HG02938 (cell line): ENCODE data around the gene C17orf67.
"Not testable (repeated sequence)": the region's sequence is repeated elsewhere in the genome, so short reads cannot be mapped to it uniquely, and the experiment has no call there.

Experiments
- ATAC-seq: cut with Tn5 transposase; IDR thresholded peaks from one replicate; pipeline ENCODE4 v1.9.1; 2021; ENCODE audit warnings: mild to moderate bottlenecking, moderate library complexity; ENCODE audit not compliant: unreplicated experiment

The C17orf67 gene

DNA sequence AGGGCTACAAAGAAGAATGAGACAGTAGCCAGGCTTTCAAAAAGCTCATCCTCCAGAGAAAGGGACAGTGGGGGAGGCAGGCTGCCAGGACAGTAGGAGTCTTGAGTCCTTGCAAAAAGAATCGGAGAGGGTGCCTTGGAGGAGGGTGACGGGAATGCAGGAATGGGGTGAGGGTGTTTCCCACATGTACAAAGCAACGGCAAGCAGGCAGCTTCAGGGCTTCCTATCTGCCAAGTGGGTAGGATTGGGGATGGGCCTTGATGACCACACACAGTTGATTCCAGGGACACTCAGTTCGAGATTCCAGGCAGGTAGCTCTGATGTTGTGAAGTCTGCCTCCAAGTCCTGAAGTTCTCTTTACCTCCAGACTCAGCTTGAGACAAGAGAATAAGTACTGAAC, 54.4 kb downstream of the C17orf67 start:
- no peak for ATAC-seq

DNA sequence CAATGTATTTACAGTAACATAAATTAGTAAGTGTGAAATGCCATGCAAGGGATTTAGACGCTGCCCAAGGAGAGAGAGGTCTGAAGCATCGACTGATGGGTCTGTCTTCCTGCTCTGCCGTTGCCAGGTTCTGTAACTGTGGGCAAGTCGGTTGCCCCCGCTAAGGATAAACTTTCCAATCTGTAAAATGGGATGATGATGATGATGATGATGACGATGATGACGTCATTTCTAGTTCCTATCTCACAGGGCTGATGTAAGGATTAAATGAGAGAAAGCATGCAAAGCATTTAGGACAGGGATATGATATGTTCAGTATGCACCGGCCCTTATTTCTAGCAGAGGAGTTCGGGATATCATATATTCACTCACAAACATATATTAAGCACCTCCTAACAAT, 54.8 kb downstream of the C17orf67 start:
- ATAC-seq = no peak

DNA sequence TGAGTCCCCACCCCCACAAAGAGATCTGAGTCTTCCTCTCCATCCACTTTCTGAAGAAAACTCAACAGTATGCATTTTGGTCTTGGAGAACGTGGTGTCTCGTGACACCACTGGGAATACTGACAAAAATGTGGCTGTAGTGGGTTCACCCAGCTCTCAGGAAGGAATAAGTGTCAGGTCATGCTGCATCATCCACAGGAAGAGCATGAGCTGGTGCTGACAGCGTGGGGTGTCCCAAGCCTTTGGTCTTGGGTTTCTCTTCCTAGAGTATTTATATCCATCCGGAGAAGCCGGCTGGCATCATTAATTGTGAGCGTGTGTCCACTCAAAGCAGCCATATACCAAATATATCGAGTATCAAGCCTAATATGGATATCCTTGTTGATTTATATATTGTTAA, 55.9 kb downstream of the C17orf67 start:
- ATAC-seq = no peak

DNA sequence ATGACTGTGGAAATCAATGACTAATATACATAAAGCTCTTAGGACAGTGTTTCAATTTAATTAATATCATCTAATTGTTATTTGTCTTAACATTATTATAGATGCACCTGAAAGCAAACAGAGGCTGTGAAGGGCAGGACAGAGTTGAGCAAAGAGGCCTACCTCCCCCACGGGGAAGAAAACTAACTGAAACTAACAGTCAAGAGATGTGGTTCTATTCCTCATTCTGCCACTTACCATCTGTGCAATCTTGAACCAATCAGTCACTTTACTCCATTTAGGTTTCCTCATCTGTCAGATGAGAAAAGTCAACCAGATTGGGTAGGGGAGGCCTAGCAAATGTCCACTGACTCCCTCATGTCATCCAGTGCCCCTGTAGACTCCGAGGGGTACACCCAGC, 59.1 kb downstream of the C17orf67 start:
- ATAC-seq = no peak

DNA sequence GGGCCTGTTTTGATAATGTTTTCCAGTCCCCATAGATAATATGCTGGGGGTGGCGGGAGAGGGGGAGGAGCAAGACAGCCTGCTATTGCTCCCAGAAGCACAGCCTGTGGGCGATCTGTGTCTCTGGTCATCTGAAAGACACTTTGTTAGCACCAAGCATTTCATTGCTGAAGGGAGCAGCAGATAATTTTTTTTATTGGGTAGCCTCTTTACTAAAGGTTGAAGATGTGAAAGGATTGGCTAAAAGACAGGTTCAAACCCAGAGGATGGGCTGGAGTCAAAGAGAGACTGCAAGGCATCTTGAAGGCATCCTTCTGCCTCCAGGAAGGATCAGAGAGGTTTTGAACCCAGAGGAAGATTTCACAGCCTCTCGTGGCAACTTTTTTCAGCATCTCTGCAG, 60.6 kb downstream of the C17orf67 start:
- no peak for ATAC-seq

DNA sequence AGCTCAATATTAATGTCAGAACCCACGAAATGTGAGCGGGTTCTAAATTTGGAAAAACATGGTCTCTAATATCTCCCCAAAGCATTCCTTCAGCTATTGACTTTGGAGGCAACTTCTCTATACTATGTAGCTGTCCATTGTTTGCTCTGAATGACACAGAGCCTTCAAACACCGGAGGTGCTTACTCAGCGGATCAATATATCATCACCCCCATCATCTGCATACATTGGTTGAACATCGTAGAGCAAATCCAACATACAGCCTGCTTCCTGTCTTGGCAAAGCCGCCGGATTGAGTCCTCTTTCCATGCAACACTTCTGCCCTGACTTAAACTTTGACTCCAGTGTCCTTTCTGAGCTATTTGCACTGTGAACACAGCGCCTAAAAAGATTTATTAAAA, 61.3 kb downstream of the C17orf67 start:
- no peak for ATAC-seq

DNA sequence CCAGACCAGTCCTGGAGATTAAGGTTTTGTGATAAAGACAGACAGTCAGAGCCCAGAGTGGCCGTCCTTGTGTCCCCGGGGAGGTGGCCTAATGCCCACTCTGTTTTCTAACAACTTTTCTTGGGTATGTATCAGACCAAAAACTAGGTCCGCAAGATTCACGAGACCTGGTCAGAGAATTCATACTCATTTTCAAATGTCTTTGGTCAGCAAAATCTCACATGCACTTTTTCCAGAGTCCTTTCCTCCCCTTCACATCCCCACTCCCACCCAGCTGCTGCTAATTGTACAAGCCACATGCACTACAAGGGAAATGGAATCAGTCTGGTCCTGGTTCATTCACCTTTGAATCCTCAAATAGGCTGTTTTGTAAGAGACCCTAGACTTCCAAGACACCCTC, 61.7 kb downstream of the C17orf67 start:
- no peak for ATAC-seq

DNA sequence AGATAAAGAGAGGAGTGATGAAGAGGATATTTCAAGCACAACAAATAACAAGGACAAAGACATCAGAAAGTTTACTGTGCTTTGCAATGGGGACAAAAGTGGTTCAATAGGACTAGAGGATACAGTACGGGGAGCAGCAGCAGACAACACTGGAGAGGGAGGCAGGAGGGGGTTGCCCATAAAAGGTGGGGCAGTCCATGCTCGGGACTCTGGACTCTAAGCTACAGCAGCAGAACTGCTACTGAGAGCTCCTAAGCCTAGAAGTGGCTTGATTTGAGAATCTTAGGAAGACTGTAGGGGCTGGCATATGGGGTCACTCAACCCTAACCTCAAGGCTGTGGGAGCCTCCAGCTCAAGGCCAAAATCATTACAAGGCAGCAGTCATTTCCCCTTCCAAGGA, 62.2 kb downstream of the C17orf67 start:
- no peak for ATAC-seq

DNA sequence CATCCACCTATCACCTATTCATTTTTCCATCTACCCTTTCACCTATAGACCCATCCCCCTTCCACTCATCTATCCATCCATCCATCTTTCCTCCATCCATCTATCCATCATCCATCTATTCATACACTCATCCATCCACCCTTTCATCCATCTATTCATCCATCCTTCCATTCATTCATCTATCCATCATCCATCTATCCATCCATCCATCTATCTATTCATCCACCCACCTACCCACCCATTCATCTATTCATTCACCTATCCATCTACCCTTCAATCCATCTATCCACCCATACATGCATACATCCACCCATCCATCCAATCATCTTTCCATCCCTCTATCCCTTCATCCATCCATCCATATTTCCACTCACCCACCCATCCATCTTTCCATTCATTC, 63.3 kb downstream of the C17orf67 start:
- ATAC-seq = no peak

DNA sequence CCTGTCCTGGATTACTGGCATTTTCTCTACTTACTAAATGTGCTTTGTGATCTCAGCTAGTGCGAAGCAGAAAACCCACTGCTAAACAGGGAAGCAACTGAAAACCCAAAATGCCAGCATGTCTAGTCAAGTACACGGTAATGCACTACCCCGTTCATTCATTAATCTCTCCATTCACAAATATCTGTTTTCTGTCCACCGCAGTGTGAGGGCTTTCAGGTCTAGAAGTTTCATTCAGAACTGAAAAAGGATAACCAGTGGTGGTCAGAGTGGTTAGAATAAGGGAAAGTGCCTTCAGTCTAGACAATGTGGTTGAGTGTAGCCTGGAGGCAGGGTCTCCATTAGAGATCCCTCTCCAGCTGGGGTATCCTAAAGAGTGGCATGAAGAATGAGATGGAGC, 68.3 kb downstream of the C17orf67 start:
- ATAC-seq = no peak

DNA sequence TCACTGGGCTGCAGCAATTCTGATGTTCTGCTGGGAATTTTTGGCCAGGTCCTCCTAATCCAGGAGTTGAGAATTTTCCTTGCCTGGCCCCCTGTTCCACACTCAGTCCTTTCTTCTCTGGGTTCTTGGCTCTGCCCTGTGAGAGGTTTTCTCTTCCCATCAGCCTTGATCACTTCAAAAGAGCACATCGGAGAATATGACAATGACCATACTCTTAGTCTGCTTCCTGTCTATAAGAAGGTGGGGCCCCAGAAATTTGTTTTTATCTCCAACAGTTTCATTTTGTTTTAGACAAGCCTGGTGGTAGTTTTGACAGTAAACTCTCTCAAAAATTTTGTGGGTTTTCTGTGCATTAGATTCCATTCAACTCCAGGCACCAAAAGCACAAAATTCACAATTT, 70.7 kb downstream of the C17orf67 start:
- ATAC-seq = no peak

DNA sequence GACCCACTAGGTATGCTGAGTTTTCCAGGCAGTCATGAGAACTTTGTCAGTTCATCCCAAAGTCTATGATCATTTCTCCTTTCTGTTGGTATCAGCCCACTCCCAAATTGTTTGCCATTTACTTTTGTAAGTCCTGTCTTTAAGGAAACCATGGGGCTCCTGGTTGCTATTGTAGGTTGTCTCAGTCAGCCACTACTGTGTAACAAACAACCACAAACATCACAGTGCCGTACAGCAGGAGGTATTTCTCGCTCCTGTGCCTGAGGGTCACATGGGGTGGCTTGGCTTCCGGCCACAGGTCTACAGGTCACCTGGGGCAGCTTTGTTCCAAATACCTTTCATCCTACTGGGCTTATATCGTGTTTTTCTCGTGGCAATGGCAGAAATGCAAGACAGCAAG, 71.6 kb downstream of the C17orf67 start:
- no peak for ATAC-seq

DNA sequence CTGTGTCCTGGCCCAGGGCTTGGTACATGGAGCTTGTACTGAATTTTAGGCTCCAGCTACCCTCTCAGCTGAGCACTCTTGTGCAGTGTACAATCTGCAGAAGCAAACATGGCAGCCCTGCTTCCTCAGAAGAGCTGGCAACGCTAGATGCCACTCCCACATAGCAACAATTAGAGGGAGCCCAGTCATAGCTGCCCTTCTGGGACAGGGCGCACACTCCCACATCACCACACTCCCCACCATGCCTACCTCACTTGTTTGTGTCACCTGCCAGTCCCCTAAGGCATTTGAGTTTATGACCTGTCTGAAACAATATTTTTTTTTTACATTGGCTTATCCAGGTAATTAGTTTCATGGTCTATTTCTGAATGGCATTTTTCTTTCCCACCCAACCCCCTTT, 72.3 kb downstream of the C17orf67 start:
- ATAC-seq = no peak

DNA sequence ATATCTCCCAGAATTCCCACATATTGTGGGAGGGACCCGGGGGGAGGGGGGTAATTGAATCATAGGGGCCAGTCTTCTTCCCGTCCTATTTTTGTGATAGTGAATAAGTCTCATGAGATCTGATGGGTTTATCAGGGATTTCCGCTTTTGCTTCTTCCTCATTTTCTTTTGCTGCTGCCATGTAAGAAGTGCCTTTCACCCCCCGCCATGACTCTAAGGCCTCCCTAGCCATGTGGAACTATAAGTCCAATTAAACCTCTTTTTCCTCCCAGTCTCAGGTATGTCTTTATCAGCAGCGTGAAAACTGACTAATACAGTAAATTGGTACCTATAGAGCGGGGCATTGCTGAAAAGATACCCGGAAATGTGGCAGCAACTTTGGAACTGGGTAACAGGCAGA, 76.1 kb downstream of the C17orf67 start:
- ATAC-seq = not testable (repeated sequence)

DNA sequence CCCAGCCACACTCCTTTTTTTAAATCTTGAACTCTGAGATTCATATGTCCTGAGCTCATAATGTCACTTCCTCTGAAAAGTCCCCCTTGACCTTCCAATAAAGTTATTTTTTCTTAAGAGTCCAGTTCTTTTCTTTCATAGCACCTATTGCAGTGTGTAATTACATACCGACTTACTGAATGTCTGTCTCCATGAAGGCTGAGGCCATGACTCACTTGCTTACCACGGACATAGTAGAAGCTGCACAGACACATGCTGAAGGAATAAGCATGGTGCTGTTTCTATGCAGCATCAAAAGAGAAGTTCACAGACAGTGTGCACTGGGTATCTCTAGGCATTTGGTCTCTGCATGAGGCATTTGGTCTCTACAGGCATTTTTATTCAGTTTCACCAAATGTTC, 77.2 kb downstream of the C17orf67 start:
- ATAC-seq = no peak

DNA sequence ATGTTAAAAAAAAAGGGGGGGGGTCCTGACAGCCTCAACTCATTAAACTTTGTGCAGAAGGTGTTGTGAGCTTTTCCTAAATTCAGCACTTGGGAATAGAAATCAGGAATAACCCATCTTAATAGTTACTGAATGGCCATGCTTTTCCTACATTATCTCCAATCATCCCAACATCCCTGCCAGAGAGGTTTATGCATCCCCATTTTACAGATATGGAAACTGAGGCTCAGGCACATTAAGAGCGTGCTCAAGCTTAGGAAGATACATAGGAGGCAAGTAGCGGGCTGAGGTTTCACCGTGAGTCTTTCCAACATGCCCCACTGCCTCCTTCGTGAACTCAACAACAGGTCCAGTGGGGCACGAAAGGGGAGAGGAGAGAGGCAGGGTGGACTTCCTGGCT, 78.4 kb downstream of the C17orf67 start:
- ATAC-seq = no peak

DNA sequence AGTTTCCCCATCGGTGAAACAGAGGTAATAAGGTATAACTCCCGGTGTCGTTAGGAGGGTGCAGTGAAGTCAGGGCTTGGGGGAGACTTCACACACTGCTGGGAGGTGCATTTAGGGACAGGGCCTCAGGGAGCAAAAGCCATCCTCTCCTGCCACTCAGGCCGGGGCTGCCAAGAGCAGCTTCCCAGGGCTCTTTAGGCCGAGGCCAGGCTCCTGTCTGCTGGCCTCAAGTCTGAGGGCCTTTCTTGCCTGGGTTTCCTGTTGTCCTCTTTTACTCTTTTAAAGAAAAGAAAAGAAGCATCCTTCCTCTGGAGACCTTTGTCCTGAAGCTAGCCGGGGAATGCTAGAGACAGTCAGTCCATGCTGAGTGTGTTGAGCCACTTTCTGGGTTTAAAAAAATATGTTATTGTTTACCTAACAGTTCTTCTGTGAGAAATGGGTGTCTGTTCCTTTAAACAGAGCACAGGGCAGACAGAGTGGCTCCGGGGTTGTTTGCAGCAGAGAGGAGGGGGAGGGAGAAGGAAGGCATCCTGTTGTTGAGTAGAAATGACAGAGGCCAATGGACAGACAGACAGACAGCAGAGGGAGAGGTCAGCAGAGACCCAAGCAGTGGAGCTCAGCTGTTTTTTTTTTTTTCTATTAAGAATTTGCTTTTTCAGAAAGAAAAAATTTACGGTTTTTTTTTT, 79.1 kb downstream of the C17orf67 start:
- no peak for ATAC-seq

DNA sequence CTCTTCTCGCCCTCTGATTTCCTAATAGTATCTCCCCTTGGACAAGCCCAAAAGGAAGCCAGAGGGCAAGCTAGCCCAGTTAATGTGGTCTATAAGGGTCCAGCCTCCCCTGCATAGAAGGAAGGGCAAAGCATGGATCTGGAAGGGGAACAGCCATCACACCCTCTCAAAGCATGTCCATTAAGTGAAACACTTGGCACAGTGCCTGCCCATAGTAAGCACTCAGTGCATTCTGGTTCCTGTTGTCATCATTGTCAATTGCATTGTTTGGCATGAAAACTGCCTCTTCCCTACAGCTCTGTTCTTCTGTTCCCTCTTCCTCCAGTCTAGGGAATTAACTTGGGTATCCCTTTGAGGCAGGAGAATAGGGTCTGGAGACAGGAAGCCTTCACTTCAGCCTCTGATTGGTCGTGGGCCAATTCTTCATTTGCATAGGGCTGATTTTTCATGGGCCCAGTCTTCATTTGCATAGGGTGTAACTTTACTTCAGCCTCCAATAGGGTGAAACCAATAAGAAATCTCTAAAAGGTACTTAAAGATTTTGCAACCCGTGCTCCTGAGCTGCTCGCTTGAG, 81.4 kb downstream of the C17orf67 start:
- ATAC-seq = no peak

DNA sequence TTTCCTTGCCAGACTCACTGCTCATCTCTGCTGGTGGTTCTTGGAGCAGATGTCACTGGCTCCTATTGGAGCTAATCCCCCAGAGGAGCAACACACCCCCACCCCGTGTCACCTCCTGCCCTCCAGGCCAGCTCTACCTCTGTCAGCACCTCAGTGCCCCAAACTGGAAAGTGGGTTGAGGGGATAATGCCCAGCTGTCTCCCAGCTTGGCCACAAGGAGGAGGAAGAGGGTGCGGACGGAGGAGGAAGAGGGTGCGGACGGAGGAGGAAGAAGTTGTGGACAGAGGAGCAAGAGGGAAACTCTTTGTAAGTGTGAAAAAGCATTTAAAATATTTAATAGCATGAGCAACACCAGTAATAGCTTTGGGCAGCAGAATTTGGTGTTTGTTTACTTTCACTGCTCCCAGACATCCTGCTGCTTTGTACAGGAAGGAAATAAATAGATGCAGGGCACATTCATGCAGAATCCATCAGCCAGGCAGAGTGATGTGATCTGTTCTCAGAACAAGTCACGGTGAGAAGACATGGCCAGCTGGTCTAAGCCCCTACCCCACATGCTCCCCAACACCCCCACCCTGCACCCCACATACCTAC, 82.5 kb downstream of the C17orf67 start:
- ATAC-seq = no peak

DNA sequence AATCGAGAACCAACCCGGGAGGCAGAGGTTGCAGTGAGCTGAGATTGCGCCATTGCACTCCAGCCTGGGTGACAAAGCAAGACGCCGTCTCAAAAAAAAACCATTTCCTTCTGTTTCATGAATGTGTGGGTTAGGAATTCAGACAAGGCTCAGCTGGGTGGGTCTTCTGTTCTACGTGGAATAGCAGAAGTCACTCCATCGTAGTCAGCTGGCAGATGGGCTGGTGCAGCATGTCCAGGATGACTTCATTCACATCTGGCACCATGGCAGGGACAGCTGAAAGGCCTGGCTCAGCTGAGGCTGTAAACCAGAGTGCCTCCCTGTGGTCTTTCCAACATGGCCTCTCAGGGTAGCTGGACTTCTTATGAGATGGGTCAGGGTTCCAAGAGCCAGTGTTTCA, 89.0 kb downstream of the C17orf67 start:
- ATAC-seq = no peak

DNA sequence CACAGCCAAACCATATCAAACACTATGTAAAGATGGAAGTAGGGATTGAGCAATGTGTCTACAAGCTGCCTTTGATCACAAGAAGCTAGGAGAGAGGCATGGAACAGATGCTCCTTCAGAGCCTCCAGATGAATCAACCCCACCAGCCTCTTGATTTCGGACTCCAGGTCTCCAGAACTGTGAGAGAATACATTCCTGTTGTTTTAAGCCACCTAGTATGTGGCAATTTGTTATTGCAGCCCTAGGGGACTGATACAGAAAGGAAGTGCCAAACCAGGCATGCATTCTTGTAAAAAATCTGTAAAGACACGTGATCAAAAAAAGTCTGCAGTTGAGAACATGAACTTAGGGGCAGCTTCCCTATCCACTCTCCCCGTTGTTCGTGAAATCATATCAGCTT, 91.1 kb downstream of the C17orf67 start:
- ATAC-seq = no peak
